RWPE2 (cell line): Measurements from ENCODE around the gene LRCOL1.

Experiments used
- ATAC-seq: fragments of 200-7000 bp; cut with Tn5 transposase; 3 replicates; pipeline ENCODE4 v1.9.1; 2021; ENCODE audit warnings: low read depth
- DNase-seq: peaks from one replicate; pipeline ENCODE4 v3.0.0-alpha.2; 2020; ENCODE audit warnings: low spot score
- H3K27ac ChIP-seq: fragments of 450-650 bp; 2 replicates; pipeline ENCODE4 v1.5.1; 2017; ENCODE audit warnings: mild to moderate bottlenecking; ENCODE audit not compliant: poor library complexity, severe bottlenecking
- H3K27me3 ChIP-seq: fragments of 250-450 bp; sonication (Bioruptor Pico); 2 replicates; pipeline ENCODE4 v1.5.1; 2021; ENCODE audit warnings: mild to moderate bottlenecking, moderate library complexity; ENCODE audit not compliant: insufficient read depth, poor library complexity, severe bottlenecking
- H3K36me3 ChIP-seq: fragments of 250-450 bp; sonication (Bioruptor Pico); 2 replicates; pipeline ENCODE4 v1.5.1; 2020; ENCODE audit warnings: low read depth, mild to moderate bottlenecking, moderate library complexity
- H3K4me1 ChIP-seq: fragments of 250-450 bp; sonication (Bioruptor Pico); 2 replicates; pipeline ENCODE4 v1.5.1; 2021; ENCODE audit warnings: mild to moderate bottlenecking, moderate library complexity; ENCODE audit not compliant: insufficient read depth, poor library complexity, severe bottlenecking
- H3K4me3 ChIP-seq: fragments of 250-450 bp; sonication (Bioruptor Pico); 2 replicates; pipeline ENCODE4 v1.5.1; 2021; ENCODE audit warnings: mild to moderate bottlenecking, moderate library complexity; ENCODE audit not compliant: severe bottlenecking
- H3K9me3 ChIP-seq: fragments of 250-450 bp; sonication (Bioruptor Pico); 2 replicates; pipeline ENCODE4 v1.5.1; 2021; ENCODE audit warnings: mild to moderate bottlenecking, moderate library complexity; ENCODE audit not compliant: severe bottlenecking
- CTCF ChIP-seq: fragments of 450-650 bp; IDR thresholded peaks from one replicate; pipeline ENCODE4 v1.5.1; 2017; ENCODE audit warnings: mild to moderate bottlenecking, moderate library complexity; ENCODE audit not compliant: poor library complexity, severe bottlenecking

LRCOL1 gene

DNA sequence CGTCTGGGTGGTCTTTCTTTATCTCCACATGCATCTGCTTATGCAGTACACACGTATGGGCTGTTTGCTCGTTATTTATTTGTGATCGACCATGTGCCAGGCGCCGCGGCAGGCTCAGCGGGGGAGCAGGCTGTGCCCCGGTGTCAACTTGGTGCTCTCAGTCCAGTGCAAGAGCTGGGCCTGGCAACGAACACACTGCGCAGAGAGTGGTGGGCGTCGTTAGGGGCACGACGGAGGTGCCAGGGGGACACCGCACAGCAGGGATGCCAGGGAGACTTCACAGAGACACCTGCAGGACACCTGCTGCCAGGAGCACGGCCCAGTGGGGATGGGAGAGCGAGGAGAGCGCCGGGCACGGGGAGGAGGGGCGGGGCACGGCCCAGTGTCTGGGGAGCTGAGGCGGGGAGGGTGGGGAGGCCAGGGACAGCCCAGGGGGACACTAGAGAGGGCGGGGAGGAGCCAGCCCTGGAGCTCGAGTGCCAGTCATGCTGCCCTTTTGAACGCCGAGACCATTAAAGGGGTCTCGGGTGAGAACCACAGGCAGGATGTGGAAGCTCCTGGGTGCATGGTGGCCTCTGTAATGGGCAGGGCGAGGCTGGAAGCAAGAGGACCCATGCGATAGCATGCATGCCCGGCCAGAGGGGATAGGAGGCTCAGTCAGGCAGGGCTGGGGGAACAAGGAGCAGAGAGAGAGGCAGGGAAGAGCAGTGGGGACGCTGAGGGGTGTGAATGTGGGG, 652 bp upstream of the LRCOL1 start:
- H3K27ac ChIP-seq: no peak overlapping the region
- H3K4me1 ChIP-seq: no peaks in the 10 kb centered on the region
- H3K4me3 ChIP-seq: no peak overlapping the region
- TF ChIP-seq CTCF: no peak
- H3K27me3 ChIP-seq: peaks cover 31% of the 10 kb centered on the region
- DNase-seq (no peak), ATAC-seq (no peak)
- peaks cover 4% of the 10 kb centered on the region for H3K9me3 ChIP-seq
- H3K36me3 ChIP-seq: no peaks in the 10 kb centered on the region

DNA sequence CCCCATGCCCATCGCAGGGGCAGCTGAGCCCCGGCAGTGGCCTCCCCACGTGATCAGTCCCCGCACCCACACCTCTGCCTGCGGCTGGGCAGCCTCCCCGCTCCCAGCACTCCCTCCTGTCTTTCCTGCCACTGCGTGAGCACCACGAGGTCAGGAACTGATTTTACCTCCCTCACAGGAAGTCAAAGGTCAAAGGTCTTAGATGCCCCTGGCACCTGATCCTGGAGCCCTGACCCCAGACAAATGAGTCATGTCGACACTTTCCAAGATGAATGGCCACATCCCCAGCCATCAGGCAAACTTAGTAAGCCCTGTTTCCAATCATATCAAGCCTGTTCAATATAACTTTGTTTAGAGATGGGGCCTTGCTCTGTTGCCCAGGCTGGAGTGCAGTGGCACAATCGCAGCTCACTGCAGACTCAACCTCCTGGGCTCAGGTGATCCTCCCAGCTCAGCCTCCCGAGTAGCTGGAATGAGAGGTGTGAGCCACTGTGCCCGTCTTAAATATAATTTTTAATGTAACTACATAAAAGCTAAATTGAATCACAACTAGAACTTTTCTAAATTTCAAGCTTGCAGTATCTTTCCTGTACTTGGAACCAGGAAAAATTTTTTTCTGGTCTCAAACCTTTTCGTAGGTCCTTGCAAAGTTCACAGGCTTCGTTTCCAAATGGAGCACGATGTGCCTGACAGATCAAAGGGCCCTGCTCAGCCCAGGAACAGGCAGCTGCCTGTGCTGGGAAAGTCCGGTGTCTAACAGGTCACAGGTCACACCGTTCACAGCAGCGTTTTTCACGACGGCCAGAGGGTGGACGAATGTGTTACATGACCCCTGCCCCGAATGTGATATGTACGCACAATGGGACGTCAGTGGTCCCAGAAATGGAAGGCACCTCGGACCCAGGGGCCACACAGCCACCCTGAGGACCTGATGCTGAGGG, 1.9 kb downstream of the LRCOL1 start:
- Histone ChIP-seq H3K9me3 (peaks cover 4% of the 10 kb centered on the region), H3K27me3 (peaks cover 52% of the 10 kb centered on the region), H3K4me3 (no peak overlapping the region), H3K4me1 (no peaks in the 10 kb centered on the region), H3K36me3 (no peaks in the 10 kb centered on the region), H3K27ac (no peak overlapping the region)
- no peak for DNase-seq
- no peak for ATAC-seq
- no peak for TF ChIP-seq CTCF

GRCh38 chr12:132606927-132607326, 3.5 kb downstream of the LRCOL1 start:
- Histone ChIP-seq H3K4me1 (no peaks in the 10 kb centered on the region), H3K9me3 (peaks cover 4% of the 10 kb centered on the region), H3K27me3 (peaks cover 66% of the 10 kb centered on the region), H3K27ac (no peak overlapping the region), H3K36me3 (no peaks in the 10 kb centered on the region), H3K4me3 (no peak overlapping the region)
- TF ChIP-seq CTCF: no peak
- no peak for ATAC-seq
- DNase-seq: no peak

DNA sequence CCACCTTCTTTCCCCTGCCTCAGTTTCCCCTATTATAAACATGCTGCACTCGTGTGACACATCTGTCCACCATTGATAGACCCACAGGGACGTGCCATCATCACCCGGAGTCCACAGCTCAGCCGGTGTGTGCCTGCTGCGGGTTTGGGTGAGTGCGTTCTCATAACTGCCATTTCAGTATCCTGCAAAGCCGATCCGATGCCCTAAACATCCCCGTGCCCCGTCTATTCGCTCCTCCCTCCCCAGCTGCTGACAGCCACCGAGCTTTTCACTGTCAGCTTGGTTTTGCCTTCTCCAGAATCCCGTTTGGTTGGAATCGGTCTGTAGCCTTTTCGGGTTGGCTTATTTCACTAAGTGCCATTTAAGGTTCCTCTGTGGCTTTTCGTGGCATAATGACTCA, 3.9 kb downstream of the LRCOL1 start:
- H3K36me3 ChIP-seq: no peaks in the 10 kb centered on the region
- H3K4me1 ChIP-seq: no peaks in the 10 kb centered on the region
- no peak overlapping the region for H3K27ac ChIP-seq
- ATAC-seq: no peak
- H3K4me3 ChIP-seq: no peak overlapping the region
- TF ChIP-seq CTCF: no peak
- DNase-seq: no peak
- H3K27me3 ChIP-seq: peaks cover 69% of the 10 kb centered on the region
- H3K9me3 ChIP-seq: peaks cover 2% of the 10 kb centered on the region
